HL-60/S4 treated with phorbol 12-myristate 13-acetate at 8.2 ng/mL for 4 days and 3 days (cell line): ENCODE measurements around the gene SCD.
"Not testable (repeated sequence)": the region's sequence is repeated elsewhere in the genome, so short reads cannot be mapped to it uniquely, and the experiment has no call there.

ENCODE experiments used
- in situ Hi-C: fragments of 300-500 bp; cut with MboI; formaldehyde crosslinking; loops from 2 replicates; pipeline ENCODE4 v1.15.0; 2022; ENCODE audit warnings: low sequenced_read_pairs

SCD gene

DNA sequence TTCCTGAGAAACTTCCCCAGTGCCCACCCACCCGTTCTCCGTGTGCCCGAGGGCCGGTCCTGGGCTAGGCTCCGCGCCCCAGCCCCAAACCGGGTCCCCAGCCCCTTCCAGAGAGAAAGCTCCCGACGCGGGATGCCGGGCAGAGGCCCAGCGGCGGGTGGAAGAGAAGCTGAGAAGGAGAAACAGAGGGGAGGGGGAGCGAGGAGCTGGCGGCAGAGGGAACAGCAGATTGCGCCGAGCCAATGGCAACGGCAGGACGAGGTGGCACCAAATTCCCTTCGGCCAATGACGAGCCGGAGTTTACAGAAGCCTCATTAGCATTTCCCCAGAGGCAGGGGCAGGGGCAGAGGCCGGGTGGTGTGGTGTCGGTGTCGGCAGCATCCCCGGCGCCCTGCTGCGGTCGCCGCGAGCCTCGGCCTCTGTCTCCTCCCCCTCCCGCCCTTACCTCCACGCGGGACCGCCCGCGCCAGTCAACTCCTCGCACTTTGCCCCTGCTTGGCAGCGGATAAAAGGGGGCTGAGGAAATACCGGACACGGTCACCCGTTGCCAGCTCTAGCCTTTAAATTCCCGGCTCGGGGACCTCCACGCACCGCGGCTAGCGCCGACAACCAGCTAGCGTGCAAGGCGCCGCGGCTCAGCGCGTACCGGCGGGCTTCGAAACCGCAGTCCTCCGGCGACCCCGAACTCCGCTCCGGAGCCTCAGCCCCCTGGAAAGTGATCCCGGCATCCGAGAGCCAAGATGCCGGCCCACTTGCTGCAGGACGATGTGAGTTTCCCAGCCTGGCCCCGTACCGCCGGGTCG is at the start of gene SCD:
TSS of gene SCD (plus strand) at position 469 of the 803 bp plus-strand sequence. CDS start at position 741, 272 bp downstream.
- in situ Hi-C loops, result loop anchor here (10.0 kb wide), 1 partner anchor 88 kb away; no protein-coding TSS in a partner anchor

DNA sequence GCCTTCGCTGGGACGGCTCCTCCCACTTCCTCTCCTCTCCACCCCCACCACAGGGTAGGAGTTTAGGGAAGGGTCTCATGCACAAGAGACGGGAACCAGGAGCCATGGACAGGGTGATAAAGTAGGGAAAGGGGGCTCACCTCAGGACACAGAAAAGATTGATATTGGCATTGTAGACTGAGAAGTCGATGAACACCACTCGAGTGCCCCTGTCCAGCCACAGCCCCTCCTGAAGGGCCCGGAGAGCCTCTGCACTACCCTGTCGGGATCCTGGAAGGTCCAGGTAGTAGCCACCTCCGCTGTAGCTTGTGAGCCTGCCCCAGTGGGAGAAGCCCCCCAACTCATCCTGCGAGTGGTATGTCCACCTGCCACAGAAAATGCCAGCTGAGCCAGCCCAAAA is 49.8 kb upstream of the SCD start:
- in situ Hi-C loops, result no loop called here

DNA sequence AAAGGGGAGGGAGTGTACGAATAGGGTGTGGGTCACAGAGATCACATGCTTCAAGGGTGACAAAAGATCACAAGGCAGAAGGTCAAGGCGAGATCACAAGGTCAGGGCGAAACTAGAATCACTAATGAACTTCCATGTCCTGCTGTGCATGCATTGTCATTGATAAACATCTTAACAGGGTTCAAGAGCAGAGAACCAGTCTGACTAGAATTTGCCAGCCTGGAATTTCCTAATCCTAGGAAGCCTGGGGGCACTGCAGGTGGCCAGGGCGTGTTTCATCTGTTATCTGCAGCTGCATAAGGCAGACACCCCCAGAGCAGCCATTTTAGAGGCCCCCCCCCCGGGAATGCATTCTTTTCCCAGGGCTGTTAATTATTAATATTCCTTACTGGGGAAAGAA is 45.9 kb upstream of the SCD start:
- in situ Hi-C loops, result not testable (repeated sequence)

DNA sequence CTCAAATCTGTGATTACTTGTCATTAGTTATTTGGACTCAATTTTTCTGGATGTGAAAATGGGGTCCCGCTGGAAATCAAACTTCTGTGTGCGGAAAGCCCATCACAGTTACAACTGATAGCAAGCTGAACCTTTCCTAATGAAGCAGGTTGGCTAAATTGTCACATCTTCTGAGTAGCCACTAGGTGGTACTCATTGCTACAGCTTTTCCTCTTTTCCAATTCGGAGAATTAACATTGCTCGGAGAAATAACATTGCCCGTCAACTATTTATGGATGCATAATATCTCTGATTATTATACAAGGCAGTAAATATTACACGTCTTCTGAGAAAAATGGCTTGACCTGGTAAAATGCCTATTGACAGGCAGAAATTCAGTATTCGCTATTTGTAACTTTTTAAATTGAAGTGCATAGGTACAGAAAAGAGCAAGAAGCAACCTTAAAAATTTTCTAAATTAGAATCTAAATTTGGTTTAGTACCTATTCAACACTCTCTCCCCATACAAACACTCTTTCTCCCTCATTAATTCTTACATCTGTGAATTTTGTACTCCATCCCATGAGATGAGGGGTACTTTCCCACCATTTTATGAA is 43.2 kb upstream of the SCD start:
- in situ Hi-C loops, result no loop called here

DNA sequence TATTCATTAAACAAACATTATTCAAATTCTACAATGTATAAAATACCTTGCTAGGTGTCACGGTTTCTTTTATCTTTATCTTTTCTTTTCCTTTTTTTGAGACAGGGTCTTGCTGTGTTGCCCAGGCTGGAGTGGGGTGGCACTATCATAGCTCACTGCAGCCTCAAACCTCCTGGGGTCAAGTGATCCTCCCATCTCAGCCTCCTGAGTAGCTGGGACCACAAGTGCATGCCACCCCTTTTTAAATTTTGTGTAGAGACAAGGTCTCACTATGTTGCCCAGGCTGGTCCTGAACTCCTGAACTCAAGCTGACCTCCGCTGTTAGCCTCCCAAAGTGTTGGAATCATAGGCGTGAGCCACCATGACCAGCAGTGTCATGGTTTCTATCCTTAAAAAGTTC is 42.6 kb upstream of the SCD start:
- in situ Hi-C loops, result no loop called here

DNA sequence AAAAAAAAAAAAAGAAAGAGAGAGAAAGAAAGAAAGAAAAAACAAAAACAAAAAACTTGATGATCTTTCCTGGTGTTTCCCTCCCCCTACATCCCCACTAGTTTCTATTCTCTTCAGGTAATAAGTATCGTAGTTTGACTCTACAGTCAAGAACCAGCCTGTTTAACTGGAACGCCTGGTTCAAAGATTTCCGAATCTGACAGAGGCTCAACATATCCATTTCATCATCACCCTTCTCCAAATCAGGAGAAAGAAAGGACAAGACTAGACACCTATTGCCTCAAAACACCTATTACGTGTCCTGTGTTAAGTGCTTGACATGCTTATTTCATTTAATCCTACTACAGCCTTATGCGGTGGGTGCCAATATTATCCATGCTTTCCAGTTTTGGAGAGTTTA is 40.2 kb upstream of the SCD start:
- in situ Hi-C loops, result no loop called here

DNA sequence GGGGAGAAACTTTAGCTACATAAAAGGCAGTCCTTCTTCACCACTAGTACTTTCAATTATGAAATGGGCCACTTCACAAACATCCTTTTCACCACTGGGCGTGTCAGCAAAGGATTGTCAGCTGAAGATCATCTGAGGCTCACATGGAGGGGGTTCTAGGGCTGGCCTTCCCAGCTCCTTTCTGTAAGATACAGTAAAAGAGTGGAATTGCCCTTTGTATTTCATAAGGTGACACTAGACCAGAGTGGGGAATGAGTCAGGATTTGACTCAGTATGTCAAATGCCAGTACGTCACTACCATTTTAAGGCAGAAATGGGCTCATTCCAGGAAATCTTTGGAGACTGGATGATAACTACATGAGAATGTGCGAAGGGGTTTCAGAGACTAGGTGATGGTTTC is 39.3 kb upstream of the SCD start:
- in situ Hi-C loops, result no loop called here

DNA sequence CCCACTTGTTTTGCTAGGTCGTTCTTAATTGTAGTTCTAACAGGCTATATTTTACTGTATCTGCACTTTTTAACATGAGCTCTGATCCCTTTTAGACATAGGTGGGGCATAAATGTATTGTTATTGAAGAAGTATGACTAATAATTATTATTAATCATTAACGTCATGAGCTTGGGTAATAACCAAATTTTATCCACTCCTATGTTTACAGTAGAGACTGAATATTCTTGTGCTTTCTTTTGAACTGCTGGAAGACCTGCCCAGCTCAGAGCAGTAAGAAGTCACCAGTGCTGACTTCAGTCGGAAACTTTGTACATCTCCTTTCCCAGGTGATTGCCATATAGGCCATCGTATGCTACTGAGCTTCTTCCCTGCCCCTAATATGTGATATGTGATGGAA is 35.7 kb upstream of the SCD start:
- in situ Hi-C loops, result no loop called here

DNA sequence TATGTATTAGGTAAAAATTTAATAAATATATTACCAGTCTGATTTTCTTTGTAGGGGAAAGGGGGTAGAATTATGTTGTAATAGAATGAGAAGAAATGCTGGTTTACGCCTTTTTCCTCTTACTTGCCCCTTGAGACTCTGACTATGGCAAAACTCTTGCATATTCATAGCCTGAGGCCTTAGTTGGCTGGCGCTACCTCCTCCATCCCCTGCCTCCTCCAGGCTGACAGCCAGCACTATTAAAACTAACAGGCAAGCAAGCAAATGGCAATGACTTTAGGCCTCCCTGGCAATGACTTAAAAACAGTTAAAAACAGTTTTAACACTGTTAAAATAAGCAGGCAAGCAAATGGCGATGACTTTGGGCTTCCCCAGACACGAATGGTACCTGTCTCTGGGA is 31.4 kb upstream of the SCD start:
- in situ Hi-C loops, result no loop called here

DNA sequence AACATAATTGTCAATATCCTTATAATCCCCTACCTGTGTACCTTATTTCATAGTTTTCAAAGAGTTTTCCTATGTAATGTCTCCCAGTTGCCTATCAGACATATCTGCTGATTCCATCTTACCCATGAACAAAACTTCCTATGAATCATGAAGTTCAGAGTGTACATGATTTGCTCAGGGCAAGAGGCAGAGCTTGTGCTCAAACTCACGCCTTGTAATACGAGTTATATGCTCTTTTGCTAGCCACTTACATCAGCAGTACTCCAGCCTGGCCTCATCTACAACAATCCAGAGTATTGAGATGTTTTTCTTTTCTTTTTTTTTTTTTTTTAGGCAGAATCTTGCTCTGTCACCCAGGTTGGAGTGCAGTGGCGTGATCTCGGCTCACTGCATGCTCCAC is 28.8 kb upstream of the SCD start:
- in situ Hi-C loops, result no loop called here

DNA sequence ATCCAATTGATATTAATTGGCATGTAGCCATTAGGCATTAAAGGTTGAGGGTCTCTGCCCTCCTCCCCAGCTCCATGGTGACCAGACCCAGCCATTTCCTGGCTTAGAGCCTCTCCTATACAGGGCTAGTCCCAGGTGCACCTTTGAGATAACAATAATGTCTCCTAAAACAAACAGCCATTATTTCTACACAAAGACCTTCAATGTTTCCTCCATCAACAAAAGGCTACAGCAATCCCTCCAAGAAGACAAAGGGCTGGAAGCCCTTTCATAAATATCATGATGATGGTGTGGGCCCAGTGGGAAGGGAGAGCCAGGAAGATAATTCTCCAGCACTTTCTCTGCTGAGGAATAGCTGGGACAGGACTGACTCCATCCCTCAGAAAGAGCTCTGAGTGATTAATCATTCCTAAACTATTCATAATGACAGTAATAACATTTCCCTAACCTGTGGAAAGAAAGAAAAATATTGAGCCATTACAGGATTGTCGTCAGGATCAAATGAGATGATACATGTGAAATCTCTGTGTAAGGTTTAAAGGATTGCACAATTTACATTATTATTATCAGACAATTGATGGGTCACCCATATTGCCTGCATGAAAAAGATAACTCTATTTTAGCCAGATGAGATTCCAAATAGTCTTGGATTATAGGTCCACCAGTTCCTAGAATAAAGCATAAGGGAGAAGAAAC is 27.2 kb upstream of the SCD start:
- in situ Hi-C loops, result no loop called here

DNA sequence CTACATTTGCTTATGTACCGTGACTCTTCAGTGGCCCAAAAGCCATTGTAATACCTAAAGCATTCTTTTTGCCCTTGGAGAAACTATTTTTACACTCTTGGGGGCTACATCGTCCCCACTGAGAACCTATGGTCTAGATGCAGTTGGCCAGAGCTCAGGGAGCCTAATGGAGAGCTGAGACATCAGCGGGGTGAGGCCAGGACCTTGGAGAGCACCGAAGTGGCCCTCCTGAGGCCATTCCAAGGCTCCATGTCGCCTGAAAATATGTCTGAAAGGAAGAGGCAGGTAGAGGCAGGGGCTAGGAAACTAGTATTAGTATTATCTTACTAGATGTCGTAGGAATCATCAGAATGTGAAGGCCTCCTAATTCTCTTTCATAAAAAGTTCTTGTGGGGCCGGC is 21.9 kb upstream of the SCD start:
- in situ Hi-C loops, result no loop called here

DNA sequence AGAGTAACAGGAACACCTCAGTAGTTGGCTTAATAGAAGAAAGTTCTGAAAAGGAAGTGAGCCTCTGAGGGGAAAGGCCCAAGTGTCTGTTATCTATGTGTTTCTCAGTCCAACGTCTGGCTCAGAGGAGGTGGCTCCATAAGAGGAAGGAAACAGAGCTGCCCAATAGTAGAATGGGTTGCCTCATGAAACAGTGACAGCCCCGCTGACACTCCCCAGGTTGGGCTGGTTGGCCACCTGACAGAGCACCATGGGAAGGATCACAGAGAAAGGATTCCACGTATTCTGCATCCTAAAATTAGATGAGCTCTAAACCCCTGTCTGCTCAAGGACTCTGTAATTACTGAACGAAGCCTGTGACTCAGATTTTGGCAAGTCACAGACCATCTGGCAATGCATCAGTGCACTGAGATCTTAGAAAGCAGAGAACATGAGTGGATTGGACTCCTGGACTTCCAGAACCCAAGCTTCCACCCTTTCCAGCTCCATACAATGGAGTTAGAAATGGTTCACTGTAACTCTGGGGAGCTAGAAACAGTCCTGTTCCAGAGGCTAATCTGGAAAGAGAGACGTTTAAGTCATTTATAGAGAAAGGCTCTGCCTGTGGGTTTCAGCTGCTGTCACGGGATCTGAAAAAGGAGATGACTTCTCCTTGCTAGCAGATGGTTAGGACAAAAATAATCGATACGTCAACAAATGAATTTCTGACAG is 19.9 kb upstream of the SCD start:
- in situ Hi-C loops, result no loop called here

DNA sequence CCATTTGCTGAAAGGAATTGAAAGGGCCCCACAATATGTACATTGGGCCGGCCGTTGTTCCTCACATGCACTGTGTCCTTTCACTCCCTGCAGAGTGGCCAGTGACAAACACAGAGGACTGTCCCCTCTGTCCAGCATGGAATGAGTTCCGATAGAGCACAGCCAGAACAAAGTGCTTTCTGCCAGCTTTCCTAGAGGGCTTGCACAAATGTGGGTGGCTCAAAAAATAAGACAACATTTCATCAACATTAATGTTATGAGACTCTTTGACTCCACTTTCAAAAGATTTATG is 19.4 kb upstream of the SCD start:
- in situ Hi-C loops, result no loop called here

DNA sequence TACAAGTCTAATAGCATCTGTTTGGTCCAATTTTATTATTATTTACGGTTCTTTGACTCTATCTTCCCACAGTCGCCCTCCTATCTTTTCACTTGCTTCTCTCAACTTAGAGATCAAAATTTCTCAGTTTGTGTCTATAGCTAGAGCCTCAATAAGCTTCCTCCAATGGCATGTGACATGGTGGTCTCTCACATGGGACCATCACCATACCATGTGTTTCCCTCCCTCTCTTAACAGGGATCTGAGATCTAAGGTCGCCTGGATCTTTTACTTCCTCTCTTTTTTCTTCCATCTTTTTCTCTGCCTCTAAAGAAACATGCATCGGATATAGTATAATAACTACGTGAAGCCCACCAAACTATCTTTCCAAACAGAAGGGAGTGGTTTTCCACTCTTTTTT is 18.8 kb upstream of the SCD start:
- in situ Hi-C loops, result no loop called here

DNA sequence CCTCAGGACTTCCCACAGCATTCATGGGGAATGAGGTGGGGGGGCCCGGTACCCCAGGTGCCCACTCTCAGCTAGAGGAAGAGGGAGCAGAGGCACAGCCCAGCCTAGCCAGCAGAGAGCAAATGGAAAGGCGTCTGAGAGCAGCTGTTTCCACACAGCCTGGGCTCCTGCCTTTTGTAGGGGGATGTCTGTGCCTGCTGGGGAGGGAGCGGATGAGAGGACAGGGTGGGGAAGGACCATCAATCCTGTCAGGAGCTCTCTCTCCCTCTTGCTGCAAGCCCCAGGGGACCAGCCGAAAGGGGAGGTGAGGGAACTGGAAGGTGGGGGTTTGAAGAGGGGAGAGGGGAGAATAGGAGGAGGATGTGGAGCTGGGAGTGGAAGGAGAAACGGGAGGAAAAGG is 17.0 kb upstream of the SCD start, which contains the start of gene PKD2L1:
TSS of gene PKD2L1 (minus strand) at position 150 of the 400 bp plus-strand sequence. CDS start at position 25, 125 bp downstream.
- in situ Hi-C loops, result no loop called here

DNA sequence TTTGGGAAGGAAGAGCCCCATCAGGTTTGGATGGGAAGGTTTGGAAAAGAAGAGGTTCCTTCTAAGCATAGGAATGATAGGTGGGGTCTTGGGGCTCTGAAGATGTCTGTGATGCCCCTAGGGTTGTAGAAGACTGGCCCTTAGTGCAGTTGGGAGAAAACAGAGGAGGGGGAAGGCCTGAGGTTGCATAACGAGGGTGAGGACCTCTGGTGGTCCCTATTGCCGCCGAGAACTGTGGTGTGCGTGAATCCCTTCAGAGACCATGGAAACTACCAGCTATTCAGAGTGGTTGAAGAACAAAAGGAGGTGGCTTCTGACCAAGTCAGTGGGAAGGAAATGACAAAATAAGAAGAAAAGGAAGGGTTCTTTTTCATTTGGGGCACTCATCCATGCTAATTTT is 13.9 kb upstream of the SCD start:
- in situ Hi-C loops, result no loop called here

DNA sequence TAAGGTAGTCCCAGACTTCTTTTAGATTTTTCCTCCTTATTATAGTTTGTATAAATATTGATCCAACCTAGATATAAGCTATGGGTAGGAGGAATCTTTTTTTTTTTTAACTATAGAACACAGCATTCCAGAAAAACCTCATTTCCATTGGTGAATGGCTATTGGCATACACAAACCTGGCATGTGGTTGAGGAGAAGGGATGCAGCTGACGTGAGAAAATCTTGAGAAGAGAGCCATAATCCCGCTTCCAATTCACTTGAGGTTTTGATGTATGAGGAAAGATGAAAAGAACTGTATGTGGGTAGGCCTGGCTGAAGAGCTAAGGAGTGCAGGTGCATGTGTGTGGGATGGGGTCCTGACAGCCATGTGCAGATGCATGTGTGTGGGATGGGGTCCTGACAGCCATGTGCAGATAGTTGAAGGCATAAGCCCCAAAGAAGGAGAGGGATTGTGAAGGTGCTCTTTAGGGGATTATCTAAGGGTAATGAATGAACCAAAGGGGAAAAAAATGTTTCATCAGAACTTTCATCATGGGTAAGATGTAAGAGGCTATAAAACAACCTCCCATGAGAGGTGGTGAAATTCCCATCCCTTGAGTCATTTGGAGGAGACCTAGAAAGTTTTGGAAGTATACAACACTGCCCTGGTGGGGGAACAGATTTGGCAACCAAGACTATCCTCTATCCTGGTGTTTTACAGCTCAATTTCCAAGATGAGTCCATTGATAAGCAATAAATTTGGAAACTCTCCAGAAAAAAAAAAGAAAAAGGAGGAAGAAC is 13.2 kb upstream of the SCD start:
- in situ Hi-C loops, result no loop called here

DNA sequence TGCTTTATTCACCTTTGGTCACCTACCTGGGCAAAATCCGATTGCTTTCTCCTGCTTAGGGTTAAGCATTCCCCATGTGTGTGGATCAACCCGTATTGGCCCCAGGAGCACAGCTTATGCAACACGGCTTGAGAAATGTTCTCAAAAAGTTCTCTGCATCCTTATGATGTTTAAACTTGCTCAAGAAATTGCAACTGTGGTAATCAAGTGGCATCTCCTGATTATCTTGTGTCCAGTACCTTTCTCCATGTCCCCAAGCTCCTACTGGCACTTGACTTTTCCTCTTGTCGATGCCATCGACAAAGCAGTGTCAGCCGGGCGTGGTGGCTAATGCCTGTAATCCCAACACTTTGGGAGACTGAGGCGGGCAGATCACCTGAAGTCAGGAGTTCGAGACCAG is 12.3 kb upstream of the SCD start:
- in situ Hi-C loops, result no loop called here

DNA sequence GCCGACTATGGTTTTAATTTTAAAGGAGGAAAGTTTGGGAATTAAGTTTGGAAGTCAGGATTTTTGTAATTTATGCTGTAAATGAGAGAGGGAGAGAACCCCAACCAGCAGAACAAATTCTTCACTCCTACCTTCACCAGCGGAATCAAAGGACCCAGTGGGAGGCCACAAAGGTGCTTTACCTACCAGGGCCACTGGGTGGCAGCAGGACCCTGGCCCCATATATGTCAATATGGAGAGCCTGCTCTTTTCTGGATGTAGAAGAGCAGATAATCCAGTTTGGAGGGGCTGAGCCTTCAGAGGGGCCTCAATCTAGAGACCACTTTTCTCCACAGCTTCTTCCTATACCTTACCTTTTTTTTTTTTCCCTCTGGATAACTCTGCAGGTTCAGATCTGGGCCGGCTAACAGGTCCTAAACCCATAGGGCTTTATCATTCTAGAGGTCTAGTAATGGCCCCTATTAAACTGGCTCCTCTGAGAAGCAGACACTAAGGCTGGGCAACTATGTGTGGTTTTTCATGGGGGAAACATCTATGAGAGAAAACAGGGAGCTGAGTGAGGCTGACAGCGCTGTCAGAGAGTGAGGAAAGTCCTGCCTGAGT is 8.5 kb upstream of the SCD start:
- in situ Hi-C loops, result no loop called here
